Subcutaneous adipose tissue (tissue), 4 donors: Measurements from ENCODE around the gene RBFOX2. TPM values are rescaled to one million over a fixed set of nuclear protein-coding genes. Genes with fewer than 3 reads are reported as not detected.

Experiments used
- total RNA-seq, 4 donors: library from RNA; depleted of rRNA; stranded (reverse); fragments of >200 nt; gene quantifications; one replicate each; pipeline ENCODE4 v1.1.0, GENCODE V29; 2016
- TF ChIP-seq, protein P1 (sequence below): fragments of 450-650 bp; IDR thresholded peaks from one replicate; pipeline ENCODE4 v1.5.1; 2016; ENCODE audit warnings: low read depth, mild to moderate bottlenecking, control low read depth, antibody characterized with exemption, moderate library complexity

RBFOX2 gene
- total RNA-seq, 4 donors from 2014 or later = 46.7 to 64.1 (median 51.5) TPM

DNA sequence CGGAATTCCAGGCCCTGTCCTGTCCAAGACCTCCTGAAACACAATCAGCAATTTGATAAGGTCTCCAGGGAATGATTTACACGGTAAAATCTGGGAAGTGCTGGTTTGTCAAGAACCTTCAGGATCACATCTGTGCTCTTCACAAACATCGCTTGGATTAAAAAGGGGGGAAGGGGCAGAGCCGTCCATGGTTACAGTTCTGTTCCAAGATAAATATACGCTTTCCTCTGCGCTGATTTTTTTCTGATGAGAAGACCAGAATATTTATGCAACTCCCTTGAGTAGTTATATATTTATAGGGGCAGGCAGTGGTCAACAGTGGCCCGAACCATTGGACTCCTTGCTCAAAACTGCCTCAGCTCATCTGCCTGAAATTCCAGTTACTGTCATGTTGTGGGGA lies 320.2 kb downstream of the RBFOX2 start:
- TF ChIP-seq, protein P1, sequence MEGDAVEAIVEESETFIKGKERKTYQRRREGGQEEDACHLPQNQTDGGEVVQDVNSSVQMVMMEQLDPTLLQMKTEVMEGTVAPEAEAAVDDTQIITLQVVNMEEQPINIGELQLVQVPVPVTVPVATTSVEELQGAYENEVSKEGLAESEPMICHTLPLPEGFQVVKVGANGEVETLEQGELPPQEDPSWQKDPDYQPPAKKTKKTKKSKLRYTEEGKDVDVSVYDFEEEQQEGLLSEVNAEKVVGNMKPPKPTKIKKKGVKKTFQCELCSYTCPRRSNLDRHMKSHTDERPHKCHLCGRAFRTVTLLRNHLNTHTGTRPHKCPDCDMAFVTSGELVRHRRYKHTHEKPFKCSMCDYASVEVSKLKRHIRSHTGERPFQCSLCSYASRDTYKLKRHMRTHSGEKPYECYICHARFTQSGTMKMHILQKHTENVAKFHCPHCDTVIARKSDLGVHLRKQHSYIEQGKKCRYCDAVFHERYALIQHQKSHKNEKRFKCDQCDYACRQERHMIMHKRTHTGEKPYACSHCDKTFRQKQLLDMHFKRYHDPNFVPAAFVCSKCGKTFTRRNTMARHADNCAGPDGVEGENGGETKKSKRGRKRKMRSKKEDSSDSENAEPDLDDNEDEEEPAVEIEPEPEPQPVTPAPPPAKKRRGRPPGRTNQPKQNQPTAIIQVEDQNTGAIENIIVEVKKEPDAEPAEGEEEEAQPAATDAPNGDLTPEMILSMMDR = no peak

DNA sequence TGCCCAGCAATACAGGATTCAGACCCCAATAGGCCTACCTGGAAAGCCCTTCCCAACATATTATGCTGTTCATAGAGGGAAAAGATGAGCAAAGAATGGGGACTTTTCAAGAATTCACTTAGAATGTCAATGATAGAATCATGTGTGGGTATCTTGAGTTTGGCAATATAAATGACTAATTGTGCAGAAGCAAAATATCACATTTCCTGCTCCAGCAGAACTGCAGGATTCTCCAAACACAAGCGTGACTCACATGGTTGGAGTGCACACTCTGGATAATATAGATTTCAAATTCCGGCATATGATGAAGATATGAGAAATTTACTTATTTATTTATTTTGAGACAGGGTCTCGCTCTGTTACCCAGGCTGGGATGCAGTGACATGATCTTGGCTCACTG lies 323.5 kb downstream of the RBFOX2 start:
- TF ChIP-seq, protein P1 = no peak

DNA sequence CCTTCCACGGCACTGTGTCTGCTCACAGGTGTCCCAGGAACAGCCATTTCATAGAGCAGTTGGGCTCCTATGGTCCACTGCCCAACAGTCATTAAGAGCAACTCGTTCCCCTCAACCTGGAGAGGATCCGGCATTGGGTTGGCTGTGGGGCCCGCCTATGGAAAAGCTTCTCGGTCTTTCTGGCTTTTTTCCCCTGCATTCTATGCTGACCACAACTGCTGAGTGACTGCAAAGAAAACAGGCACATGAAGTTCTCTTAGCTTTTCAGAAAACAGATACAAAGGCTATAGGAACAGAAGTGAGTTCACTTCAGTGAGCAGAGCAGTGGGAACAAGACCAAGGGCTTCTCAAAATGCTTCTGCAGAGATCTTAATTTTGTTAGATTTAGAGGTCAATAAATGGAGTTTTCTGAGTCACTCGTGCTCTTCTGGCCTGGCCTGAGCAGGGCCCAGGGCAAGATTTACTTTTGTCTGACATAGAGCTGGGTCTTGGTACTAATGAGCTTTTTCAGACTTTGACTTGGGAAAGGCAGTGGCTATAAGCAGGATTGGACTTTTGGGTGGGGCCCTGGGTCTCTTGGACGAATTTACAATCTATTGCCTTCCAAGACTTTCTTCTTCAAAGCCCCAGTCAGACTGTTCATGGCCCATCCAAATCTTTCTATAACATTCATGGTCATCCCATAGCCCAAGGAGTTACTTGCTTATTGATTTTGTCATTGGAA lies 324.6 kb downstream of the RBFOX2 start:
- TF ChIP-seq, protein P1 = no peak

DNA sequence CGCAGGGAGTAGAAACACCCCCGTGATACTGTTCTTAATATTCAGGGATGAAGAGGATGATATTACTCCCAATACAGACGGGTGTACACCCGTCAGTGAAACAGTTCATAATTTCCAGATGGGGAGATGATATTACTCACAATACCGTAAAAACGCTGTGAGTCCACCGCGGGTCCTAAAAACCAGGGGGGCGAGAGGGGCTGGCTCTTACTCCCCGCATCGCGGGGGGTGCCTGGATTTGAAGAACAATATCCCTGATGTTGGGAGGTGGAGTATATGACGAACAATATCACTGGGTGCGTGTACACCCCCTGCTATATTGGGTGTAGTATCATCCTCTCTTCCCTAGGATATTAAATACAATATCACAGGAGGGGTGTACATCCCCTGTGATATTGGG lies 331.5 kb downstream of the RBFOX2 start:
- TF ChIP-seq, protein P1 = no peak

DNA sequence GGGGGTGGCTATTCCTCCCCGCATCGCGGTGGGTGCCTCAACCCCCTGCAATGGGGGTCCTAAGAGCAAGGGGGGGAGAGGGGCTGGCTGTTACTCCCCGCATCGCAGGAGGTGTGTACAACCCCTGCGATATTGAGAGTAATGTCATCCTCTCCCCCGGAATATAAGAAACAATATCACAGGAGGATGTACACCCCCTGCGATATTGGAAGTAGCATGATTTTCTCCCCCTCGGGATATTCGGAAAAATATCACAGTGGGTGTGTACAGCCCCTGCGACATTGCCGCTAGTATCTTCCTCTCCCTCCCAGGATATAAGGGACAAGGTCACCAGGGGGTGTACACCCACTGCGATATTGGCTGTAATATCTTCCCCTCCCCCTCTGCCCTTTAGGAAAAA lies 333.4 kb downstream of the RBFOX2 start:
- TF ChIP-seq, protein P1 = no peak

DNA sequence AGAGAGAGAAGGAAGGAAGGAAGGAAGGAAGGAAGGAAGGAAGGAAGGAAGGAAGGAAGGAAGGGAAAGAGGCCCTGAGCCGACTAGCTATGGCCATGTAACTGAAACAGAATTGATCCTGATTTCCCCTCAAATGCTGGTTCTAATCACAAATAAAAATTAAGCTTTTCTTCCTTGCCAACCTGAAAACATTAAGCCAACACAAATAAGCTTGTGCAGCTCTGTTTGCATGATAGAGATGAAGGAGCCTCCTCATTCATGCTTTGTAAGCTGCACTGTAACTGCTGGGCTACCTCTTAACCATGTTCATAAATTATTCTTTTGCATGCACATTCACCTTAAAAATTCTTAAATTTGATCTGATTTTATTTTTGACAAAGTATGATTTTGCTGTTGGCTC lies 338.6 kb downstream of the RBFOX2 start:
- TF ChIP-seq, protein P1 = no peak

DNA sequence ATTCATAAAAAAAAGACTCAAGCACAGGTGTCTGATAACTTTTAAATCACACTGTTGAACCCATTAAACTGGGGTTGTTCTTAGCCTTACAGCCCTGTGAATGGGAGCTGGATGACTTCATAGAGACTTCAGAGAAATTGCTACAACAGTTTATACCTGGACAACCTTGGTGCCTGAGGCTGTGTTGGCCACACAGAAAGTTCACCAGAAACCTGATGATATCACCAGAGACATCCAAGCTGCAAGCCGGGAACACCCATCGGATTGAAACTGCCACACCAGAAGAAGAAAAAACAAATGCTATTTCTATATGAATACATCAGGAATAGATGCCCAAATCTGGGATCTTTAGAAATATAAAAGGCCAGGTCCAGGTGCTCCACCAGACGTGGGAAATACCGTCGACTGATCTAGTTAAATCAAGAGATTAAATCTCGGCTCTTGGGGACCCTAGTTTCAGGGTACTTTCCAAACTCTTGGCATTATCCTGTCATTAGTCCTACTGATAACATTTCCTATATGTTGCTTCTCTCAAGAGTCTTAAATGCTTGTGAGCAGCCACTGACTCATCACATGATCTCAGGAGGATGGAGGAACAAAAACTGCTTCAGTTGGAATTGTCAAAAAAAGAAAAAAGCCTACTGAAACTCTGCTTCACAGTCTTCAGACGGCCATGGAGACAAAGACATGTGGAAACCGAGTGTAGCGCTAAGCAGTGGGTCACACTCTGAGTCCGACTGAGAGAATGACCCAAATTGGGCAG lies 339.5 kb downstream of the RBFOX2 start:
- TF ChIP-seq, protein P1 = no peak
